SW480 (cell line): ENCODE results near the gene PLXNA4.

Experiments used
- DNase-seq: peaks from one replicate; pipeline ENCODE4 v3.0.0-alpha.2; 2016; ENCODE audit warnings: low spot score

The PLXNA4 gene

GRCh38 chr7:132270517-132270916 is 305.8 kb downstream of the PLXNA4 start:
- no peak for DNase-seq

- DNase-seq = no peak
Observed at GRCh38 chr7:132269718-132270117, 306.6 kb downstream of the PLXNA4 start.

GRCh38 chr7:132263151-132263550 is 313.1 kb downstream of the PLXNA4 start:
- no peak for DNase-seq

- DNase-seq = no peak
Observed at GRCh38 chr7:132262160-132262470, 314.2 kb downstream of the PLXNA4 start.

GRCh38 chr7:132261327-132262159 is 314.7 kb downstream of the PLXNA4 start:
- DNase-seq = no peak

GRCh38 chr7:132258231-132258630 is 318.0 kb downstream of the PLXNA4 start:
- no peak for DNase-seq

- DNase-seq = no peak
Observed at GRCh38 chr7:132257253-132257652, 319.0 kb downstream of the PLXNA4 start.

GRCh38 chr7:132256721-132257212 is 319.5 kb downstream of the PLXNA4 start:
- DNase-seq = no peak

- DNase-seq = no peak
Observed at GRCh38 chr7:132255898-132256297, 320.4 kb downstream of the PLXNA4 start.

GRCh38 chr7:132255115-132255797 is 321.0 kb downstream of the PLXNA4 start:
- DNase-seq = no peak

GRCh38 chr7:132254455-132254854 is 321.8 kb downstream of the PLXNA4 start:
- DNase-seq = no peak

- no peak for DNase-seq
Observed at GRCh38 chr7:132252793-132253100, 323.5 kb downstream of the PLXNA4 start.

- peak; percentile 51 for DNase-seq
Observed at GRCh38 chr7:132251327-132251659, 325.0 kb downstream of the PLXNA4 start.

- no peak for DNase-seq
Observed at GRCh38 chr7:132250480-132251326, 325.6 kb downstream of the PLXNA4 start.

GRCh38 chr7:132249256-132249971 is 326.9 kb downstream of the PLXNA4 start:
- peak; percentile 38 for DNase-seq

- DNase-seq = no peak
Observed at GRCh38 chr7:132248841-132249240, 327.4 kb downstream of the PLXNA4 start.

GRCh38 chr7:132247995-132248618 is 328.2 kb downstream of the PLXNA4 start:
- no peak for DNase-seq

- no peak for DNase-seq
Observed at GRCh38 chr7:132246591-132246990, 329.7 kb downstream of the PLXNA4 start.

GRCh38 chr7:132245539-132245938 is 330.7 kb downstream of the PLXNA4 start:
- no peak for DNase-seq

- no peak for DNase-seq
Observed at GRCh38 chr7:132244903-132245480, 331.3 kb downstream of the PLXNA4 start.

GRCh38 chr7:132243463-132243862 is 332.8 kb downstream of the PLXNA4 start:
- DNase-seq = no peak
